Endothelial cell of umbilical vein (primary cell): Measurements from ENCODE around the gene ATP13A5. TPM values are rescaled to one million over a fixed set of nuclear protein-coding genes. Genes with fewer than 3 reads are reported as not detected.

Source experiments
- BruUV-seq: library from RNA; stranded (reverse); fragments of 400-500 nt; replicated peaks from 2 replicates; lab custom pipeline; 2021; lab: Mats Ljungman, UMichigan
- CTCF ChIA-PET: fragments of 300-600, 350-600 bp; sonication (Branson Sonifier 250); formaldehyde crosslinking; loops from one replicate; lab custom pipeline; 2021; ENCODE audit warnings: antibody characterized with exemption, inconsistent platforms; lab: Charles Lee
- POLR2A ChIA-PET: fragments of 300-600, 350-600 bp; sonication (Branson Sonifier 250); formaldehyde crosslinking; loops from one replicate; lab custom pipeline; 2021; ENCODE audit warnings: antibody characterized with exemption, inconsistent platforms; lab: Charles Lee
- DNase-seq: peaks from one replicate; pipeline ENCODE4 v3.0.0-alpha.2; 2011; ENCODE audit warnings: low read depth, low spot score
- FAIRE-seq: peaks from 2 replicates; lab custom pipeline; 2011; peaks lifted over from hg19 to GRCh38; lab: Jason Lieb, UNC
- H2AFZ ChIP-seq: 2 replicates; pipeline ENCODE4 v1.6.0; 2012; ENCODE audit warnings: low read depth, low read length, control low read depth, inconsistent platforms
- H3K27ac ChIP-seq: 2 replicates; pipeline ENCODE4 v1.5.1; 2011; ENCODE audit warnings: low read depth, mild to moderate bottlenecking, control low read depth, low read length, moderate library complexity; ENCODE audit not compliant: insufficient read depth
- H3K27me3 ChIP-seq, 2 experiments: 2 replicates each; pipeline versions ENCODE4 v1.6.0 to v1.6.1; 2011; ENCODE audit warnings: low read length in 2 of 2, mixed read lengths in 1 of 2; ENCODE audit not compliant: control insufficient read depth in 2 of 2, insufficient read depth in 2 of 2
- H3K36me3 ChIP-seq, 2 experiments: 2 replicates in 1 of 2; 3 replicates in 1 of 2; pipeline ENCODE4 v1.5.1; 2011; ENCODE audit warnings: low read length in 2 of 2, mild to moderate bottlenecking in 1 of 2, moderate library complexity in 1 of 2; ENCODE audit not compliant: control insufficient read depth in 2 of 2, insufficient read depth in 2 of 2; ENCODE audit errors: extremely low read depth in 1 of 2
- H3K4me1 ChIP-seq: 3 replicates; pipeline ENCODE4 v1.5.1; 2011; ENCODE audit warnings: mild to moderate bottlenecking, low read length; ENCODE audit not compliant: control insufficient read depth, insufficient read depth; ENCODE audit errors: extremely low read depth
- H3K4me2 ChIP-seq: 2 replicates; pipeline ENCODE4 v1.6.1; 2011; ENCODE audit warnings: low read length, control low read depth, mixed read lengths; ENCODE audit not compliant: insufficient read depth
- H3K4me3 ChIP-seq, 3 experiments: fragments of 200-600 bp in 1 of 3; sonication (generic), shearing (Covaris generic) in 1 of 3; replicated peaks in 1 of 3; 2 replicates each; pipeline ENCODE4 v1.5.1; 2011 to 2016; ENCODE audit warnings: control low read depth in 3 of 3, low read length in 3 of 3, mild to moderate bottlenecking in 2 of 3, inconsistent platforms in 1 of 3, low read depth in 1 of 3, moderate library complexity in 1 of 3; ENCODE audit not compliant: insufficient read depth in 1 of 3
- H3K79me2 ChIP-seq: 2 replicates; pipeline ENCODE4 v1.6.0; 2012; ENCODE audit warnings: low read length, inconsistent platforms; ENCODE audit not compliant: control insufficient read depth, insufficient read depth
- H3K9ac ChIP-seq: replicated peaks from 2 replicates; pipeline ENCODE3; 2011; ENCODE audit warnings: low read length, control low read depth; ENCODE audit not compliant: insufficient read depth; ENCODE audit errors: extremely low read depth
- H3K9me1 ChIP-seq: replicated peaks from 3 replicates; pipeline ENCODE4 v1.6.0; 2011; ENCODE audit warnings: mild to moderate bottlenecking, low read length; ENCODE audit not compliant: control insufficient read depth, insufficient read depth; ENCODE audit errors: extremely low read depth
- H3K9me3 ChIP-seq: replicated peaks from 2 replicates; pipeline ENCODE4 v1.5.1; 2012; ENCODE audit warnings: low read length, inconsistent platforms; ENCODE audit not compliant: control insufficient read depth, insufficient read depth
- H4K20me1 ChIP-seq: replicated peaks from 2 replicates; pipeline ENCODE3; 2011; ENCODE audit warnings: mild to moderate bottlenecking, low read length; ENCODE audit not compliant: control insufficient read depth, insufficient read depth; ENCODE audit errors: extremely low read depth
- EZH2 ChIP-seq: IDR thresholded peaks from 2 replicates; pipeline ENCODE4 v1.6.1; 2012; ENCODE audit warnings: borderline replicate concordance, low read depth, mild to moderate bottlenecking, moderate library complexity, low read length, inconsistent platforms; ENCODE audit not compliant: severe bottlenecking
- FOS ChIP-seq: IDR thresholded peaks from 2 replicates; pipeline ENCODE4 v1.6.1; 2011; ENCODE audit warnings: mild to moderate bottlenecking, low read length, moderate library complexity, borderline replicate concordance; ENCODE audit not compliant: insufficient read depth
- GATA2 ChIP-seq: IDR thresholded peaks from 2 replicates; pipeline ENCODE4 v1.7.0; 2011; ENCODE audit warnings: low read depth, mild to moderate bottlenecking, moderate library complexity, mixed read lengths, low read length; ENCODE audit not compliant: insufficient read length, insufficient read depth
- JUN ChIP-seq: IDR thresholded peaks from 2 replicates; pipeline ENCODE4 v1.6.1; 2011; ENCODE audit warnings: borderline replicate concordance, low read depth; ENCODE audit not compliant: insufficient read length, insufficient read depth
- MAX ChIP-seq: IDR thresholded peaks from 2 replicates; pipeline ENCODE4 v1.6.1; 2011; ENCODE audit not compliant: insufficient read depth, insufficient read length
- MYC ChIP-seq: IDR thresholded peaks from one replicate; pipeline ENCODE4 v1.6.1; 2011; ENCODE audit warnings: mild to moderate bottlenecking, low read depth, low read length
- POLR2A ChIP-seq: IDR thresholded peaks from 2 replicates; pipeline ENCODE4 v1.6.1; 2012; ENCODE audit warnings: low read depth, mild to moderate bottlenecking, control low read depth, low read length
- POLR2AphosphoS5 ChIP-seq: IDR thresholded peaks from 2 replicates; pipeline ENCODE4 v1.6.1; 2012; ENCODE audit warnings: low read depth, mild to moderate bottlenecking, control low read depth, low read length, moderate library complexity; ENCODE audit not compliant: insufficient read depth
- dilution Hi-C: fragments of 300-500 bp; cut with MboI; formaldehyde crosslinking; loops from one replicate; pipeline ENCODE4 v1.15.0; 2019; ENCODE audit warnings: low sequenced_read_pairs; ENCODE audit not compliant: extremely low pct_ligation_motif_present
- intact Hi-C: fragments of 100-400 bp; cut with micrococcal nuclease; formaldehyde crosslinking; loops from one replicate; pipeline ENCODE4 v1.10.0; 2022
- polyA plus RNA-seq, 4 experiments: library from polyadenylated mRNA; depleted of rRNA in 3 of 4; stranded (reverse) in 3 of 4; unstranded in 1 of 4; fragments of >200 nt; gene quantifications; 2 replicates each; pipeline versions ENCODE4 v1.2.1 to v1.2.3, GENCODE V29; 2011 to 2012; ENCODE audit warnings: missing spikeins in 1 of 4
- total RNA-seq: library from RNA; stranded (reverse); gene quantifications from 2 replicates; pipeline ENCODE4 v1.2.3, GENCODE V29; 2021
- TF ChIP-seq, protein P1 (sequence below), 2 donors: IDR thresholded peaks; 1 replicate in 1 of 2; 2 replicates in 1 of 2; pipeline ENCODE4 v1.5.1; 2011; ENCODE audit warnings: low read length in 2 of 2, mild to moderate bottlenecking in 2 of 2, moderate library complexity in 2 of 2, control low read depth in 1 of 2, inconsistent platforms in 1 of 2, low read depth in 1 of 2; ENCODE audit not compliant: insufficient read depth in 1 of 2; ENCODE audit errors: extremely low read depth in 1 of 2

The ATP13A5 gene
- total and polyA plus RNA-seq, 2 donors (not counting 3 experiments of a cell fraction or from before 2014, with no cell fraction given): not detected

- intact Hi-C loops: no loop called here
- Histone ChIP-seq H3K9me3 (no peaks in the 10 kb centered on the region), H3K4me1 (no peaks in the 10 kb centered on the region), H3K36me3 (no peaks in the 10 kb centered on the region), H3K4me3 (no peak overlapping the region), H3K4me2 (no peak overlapping the region), H4K20me1 (no peaks in the 10 kb centered on the region), H3K79me2 (no peaks in the 10 kb centered on the region), H2AFZ (no peak overlapping the region), H3K9ac (no peak overlapping the region), H3K27me3 (no peaks in the 10 kb centered on the region), H3K27ac (no peak overlapping the region), H3K9me1 (no peaks in the 10 kb centered on the region)
- no peak for TF ChIP-seq MYC
- TF ChIP-seq GATA2: no peak
- TF ChIP-seq, protein P1, sequence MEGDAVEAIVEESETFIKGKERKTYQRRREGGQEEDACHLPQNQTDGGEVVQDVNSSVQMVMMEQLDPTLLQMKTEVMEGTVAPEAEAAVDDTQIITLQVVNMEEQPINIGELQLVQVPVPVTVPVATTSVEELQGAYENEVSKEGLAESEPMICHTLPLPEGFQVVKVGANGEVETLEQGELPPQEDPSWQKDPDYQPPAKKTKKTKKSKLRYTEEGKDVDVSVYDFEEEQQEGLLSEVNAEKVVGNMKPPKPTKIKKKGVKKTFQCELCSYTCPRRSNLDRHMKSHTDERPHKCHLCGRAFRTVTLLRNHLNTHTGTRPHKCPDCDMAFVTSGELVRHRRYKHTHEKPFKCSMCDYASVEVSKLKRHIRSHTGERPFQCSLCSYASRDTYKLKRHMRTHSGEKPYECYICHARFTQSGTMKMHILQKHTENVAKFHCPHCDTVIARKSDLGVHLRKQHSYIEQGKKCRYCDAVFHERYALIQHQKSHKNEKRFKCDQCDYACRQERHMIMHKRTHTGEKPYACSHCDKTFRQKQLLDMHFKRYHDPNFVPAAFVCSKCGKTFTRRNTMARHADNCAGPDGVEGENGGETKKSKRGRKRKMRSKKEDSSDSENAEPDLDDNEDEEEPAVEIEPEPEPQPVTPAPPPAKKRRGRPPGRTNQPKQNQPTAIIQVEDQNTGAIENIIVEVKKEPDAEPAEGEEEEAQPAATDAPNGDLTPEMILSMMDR (IDR thresholded peaks at IDR 0.05; ENCODE audit: extremely low read depth in 1 of 2, insufficient read depth in 1 of 2, low read depth in 1 of 2, low read length in 2 of 2): no peak
- ChIA-PET CTCF (interaction anchor here (1.4 kb wide), 1 partner anchor 16 kb away, joined by 3 read pairs; no protein-coding TSS in a partner anchor), POLR2A (no interaction called here)
- dilution Hi-C loops: no loop called here
- FAIRE-seq: no peak
- no TSS peak for BruUV-seq
- no peak for DNase-seq
Observed at GRCh38 chr3:193344486-193344885, 34.1 kb downstream of the ATP13A5 start.

- FAIRE-seq: no peak
- BruUV-seq: no TSS peak
Observed at GRCh38 chr3:193343726-193344222, 34.8 kb downstream of the ATP13A5 start.

More at GRCh38 chr3:193343726-193344222, 34.8 kb downstream of the ATP13A5 start:
- H3K4me1 ChIP-seq: no peaks in the 10 kb centered on the region
- no peaks in the 10 kb centered on the region for H3K27me3 ChIP-seq
- no peak overlapping the region for H3K4me2 ChIP-seq
- no peaks in the 10 kb centered on the region for H3K79me2 ChIP-seq
- H2AFZ ChIP-seq: no peak overlapping the region
- no peaks in the 10 kb centered on the region for H3K9me1 ChIP-seq
- H3K36me3 ChIP-seq: no peaks in the 10 kb centered on the region
- no peak overlapping the region for H3K4me3 ChIP-seq
- dilution Hi-C loops (no loop called here), intact Hi-C loops (no loop called here)
- H3K27ac ChIP-seq: no peak overlapping the region
- ChIA-PET POLR2A (no interaction called here), CTCF (interaction anchor here (1.4 kb wide), 1 partner anchor 16 kb away, joined by 3 read pairs; no protein-coding TSS in a partner anchor)
- TF ChIP-seq MYC (no peak), EZH2 (no peak), POLR2AphosphoS5 (no peak), GATA2 (no peak), POLR2A (no peak), JUN (no peak), MAX (no peak), FOS (no peak)
- TF ChIP-seq, protein P1 (IDR thresholded peaks at IDR 0.05; ENCODE audit: extremely low read depth in 1 of 2, insufficient read depth in 1 of 2, low read depth in 1 of 2, low read length in 2 of 2): no peak
- DNase-seq: no peak
- H3K9me3 ChIP-seq: no peaks in the 10 kb centered on the region
- no peaks in the 10 kb centered on the region for H4K20me1 ChIP-seq
- H3K9ac ChIP-seq: no peak overlapping the region
